Measurements from ENCODE around the gene ARL6IP6.
A peak's percentile ranks its signal among the peaks of the same experiment; 100 is the strongest.

ARL6IP6 gene

DNA sequence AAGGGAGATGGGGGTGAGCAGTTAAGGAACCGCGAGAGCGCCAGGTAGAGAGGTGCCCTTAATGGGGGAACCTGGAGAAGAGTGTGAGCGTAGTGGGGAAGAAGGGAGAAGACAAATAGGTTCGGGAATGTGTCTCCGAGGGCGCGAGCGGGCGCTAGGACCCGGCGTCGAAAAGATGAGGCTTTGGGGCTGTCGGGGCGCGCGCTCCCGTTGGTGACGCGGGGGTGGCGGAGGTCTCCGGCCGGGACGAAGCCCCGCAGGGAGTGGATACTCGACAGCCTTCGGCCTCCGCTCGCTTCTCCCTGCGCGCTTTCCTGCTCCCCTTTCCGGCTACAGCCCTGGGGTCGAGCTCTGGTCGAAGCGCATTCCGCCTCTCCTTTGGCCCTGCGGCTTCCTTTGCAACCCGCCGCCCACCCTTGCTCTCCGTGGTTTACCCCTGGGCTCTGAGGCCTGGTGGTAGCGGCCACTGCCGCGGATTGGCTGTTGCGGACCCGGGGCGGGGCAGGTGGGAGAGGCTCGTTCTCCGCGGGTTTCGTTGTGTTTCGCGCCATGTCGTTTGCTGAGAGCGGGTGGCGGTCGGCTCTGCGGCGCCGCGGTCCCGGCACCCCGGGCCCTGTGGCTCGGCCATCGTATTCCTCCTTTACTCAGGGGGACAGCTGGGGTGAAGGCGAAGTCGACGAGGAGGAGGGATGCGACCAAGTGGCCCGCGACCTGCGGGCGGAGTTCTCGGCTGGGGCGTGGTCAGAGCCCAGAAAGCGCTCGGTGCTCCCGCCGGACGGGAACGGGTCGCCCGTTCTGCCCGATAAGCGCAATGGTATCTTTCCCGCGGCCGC lies at the start of gene ARL6IP6:
TSS of gene ARL6IP6 (plus strand) at position 545 of the 833 bp plus-strand sequence. CDS start at position 550, 5 bp downstream.
- DNase-seq (ENCODE audit: low read depth in 3 of 3), result peak; percentile 85 to 87 (median 86)

DNA sequence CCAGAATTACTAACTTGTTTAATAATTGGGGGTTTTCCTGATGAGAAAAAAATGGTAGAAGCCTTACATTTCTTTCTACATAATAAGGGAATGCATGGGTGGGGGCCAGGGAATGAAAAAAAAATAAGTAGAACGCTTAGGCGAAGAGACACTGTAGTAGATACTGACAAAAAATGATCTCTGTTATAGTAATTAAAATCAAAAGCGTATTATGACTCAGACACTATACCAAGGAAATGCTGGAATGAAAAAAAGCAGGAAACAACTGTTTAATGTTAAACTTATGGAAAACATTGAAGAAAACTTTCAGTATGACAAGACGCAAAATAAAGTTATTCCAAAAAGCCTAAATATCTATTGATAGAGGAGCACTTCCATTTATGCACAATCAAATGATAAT lies 44.1 kb upstream of the ARL6IP6 start:
- no peak for DNase-seq (ENCODE audit: low read depth in 3 of 3)

DNA sequence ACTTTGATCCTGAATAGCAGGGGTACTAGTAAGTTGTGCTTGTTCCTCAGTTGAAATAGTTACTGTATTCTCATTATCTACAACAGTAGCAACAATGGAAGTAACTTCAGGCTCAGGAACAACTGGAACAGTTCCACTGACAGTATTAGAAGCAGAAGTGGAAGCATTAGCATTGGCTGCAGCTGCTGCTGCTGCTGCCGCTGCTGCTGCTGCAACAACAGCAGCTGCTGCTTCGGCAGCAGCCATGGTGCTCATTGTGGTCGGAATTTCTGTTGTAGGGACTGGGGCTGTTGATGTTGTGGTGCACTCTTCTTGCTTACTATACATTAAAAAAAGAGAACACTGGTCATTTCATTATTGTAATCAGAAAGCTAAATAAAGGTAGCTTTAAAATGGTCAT lies 42.0 kb upstream of the ARL6IP6 start:
- DNase-seq (ENCODE audit: low read depth in 3 of 3), result no peak

DNA sequence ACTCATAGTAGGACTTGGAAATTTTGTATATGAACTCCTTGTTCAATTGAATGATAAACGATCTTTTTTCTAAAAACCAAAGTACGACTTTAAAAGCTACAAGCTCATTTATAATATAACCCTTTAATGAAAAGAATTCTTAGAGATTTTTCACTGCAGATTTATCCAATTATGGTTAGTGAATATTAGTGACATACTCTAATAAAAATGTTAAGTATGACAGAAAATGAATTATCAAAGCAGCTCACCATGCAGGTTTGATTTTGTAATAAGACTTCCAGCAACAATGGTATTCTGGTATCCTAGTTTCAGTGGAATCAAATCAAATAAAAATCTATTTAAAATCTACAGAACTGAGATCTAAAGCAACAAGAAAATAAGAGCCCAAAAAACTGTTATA lies 39.6 kb upstream of the ARL6IP6 start:
- no peak for DNase-seq (ENCODE audit: low read depth in 3 of 3)

DNA sequence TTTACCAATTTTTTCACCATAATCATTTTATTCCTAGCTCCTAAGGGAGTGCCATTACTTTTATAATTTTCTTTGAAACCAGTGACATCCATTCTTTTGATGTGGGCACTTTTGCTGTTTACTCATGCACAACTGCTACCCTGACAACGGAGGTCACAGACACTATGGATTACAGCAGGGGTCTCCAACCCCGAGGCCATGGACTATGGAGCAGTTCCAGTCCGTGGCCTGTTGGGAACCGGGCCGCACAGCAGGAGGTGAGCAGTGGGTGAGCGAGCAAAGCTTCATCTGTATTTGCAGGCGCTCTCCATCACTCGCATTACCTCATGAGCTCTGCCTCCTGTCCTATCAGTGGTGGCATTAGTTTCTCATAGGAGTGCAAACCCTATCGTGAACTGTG lies 35.8 kb upstream of the ARL6IP6 start:
- no peak for DNase-seq (ENCODE audit: low read depth in 3 of 3)

DNA sequence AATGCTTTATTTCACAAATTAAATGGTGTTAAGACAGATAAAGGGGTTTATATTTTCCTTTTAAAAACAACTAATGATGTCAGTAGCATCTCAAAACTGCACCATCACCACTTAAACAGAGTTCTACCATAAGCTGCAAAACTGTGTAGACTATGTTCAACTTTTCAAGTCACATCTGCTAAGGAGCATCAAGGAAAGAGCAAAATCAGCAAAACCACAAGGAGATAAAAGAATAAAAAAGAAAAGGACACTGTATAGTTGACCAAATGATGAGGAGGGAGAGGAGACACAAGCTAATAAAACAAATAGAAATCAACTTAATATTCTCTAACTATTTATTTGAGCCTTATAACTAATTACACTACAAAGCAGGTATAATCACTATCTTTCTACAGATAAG lies 35.0 kb upstream of the ARL6IP6 start:
- DNase-seq (ENCODE audit: low read depth in 3 of 3), result no peak

DNA sequence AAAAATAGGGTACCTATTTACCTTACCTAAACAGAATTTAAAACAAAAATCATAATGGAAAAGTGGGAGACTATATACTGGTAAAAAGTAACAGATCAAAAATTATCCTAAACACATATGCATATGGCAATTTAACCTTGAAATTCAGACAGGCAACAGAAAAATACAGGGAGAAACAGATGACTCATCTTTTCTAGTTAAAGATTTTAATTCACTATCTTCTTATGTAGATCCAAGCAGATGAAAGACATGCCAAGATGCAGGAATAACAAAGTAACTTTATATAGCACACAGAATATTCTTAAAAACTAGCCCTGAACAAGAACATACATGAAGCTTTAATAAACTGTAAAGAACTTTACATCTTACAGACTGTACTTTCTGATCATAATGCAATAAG lies 32.1 kb upstream of the ARL6IP6 start:
- no peak for DNase-seq (ENCODE audit: low read depth in 3 of 3)

DNA sequence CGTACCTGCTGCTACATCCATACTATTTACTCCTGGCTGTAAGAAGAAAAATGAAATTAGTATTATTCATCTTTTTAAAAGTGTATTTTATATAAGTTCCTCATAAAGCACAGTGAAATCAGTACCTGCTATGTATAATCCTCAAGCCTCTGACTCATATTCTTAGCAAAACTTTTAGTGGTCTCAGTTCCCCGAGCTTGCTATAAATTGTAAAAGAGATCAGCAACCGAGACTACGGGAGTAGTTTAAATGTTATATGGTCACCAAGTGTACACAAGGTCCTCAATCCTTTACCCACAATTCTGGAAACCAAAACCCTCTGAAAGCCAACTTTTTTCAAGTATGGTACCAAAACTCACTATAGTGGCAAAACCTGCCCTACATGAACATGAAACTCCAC lies 25.4 kb upstream of the ARL6IP6 start:
- DNase-seq (ENCODE audit: low read depth in 3 of 3), result no peak

DNA sequence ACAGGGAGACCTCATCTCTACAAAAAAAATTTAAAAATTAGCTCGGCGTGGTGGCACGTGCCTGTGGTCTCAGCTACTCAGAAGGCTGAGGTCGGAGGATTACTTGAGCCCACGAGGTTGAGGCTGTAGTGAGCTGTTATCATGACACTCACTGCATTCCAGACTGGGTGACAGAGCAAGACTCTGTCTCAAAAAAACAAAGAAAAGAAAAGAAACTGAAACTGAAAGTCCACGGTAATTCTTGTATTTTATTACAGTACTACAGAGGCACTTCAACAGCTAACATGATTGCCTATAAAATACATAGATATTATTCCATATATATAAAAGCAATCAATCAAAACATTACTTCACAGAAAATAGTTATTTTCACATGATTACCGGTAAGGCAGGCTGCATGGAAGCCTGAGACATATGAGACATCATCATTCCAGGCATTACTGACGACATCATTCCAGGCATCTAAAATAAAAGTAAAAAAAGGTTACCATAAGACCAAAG lies 24.2 kb upstream of the ARL6IP6 start:
- peak in 2 of 3 donors; percentile 19 to 21 for DNase-seq (ENCODE audit: low read depth in 3 of 3)

DNA sequence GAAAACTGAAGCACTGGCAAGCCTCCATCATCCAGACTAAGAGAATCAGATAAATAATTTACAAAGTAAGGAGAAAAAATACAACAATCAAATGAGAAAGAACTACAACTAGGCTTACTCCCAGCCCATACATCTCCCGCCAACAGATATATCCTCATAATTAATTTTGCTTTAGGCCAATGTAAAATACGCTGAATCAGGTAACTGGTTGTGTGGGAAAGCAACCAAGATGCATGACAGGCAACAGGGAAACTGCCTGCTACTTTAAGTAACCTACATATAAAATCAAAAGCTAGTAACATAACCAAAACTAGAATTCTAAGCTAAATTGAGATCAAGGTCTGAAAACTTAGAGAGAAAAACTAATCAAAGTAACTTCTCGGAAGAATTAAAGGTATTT lies 22.7 kb upstream of the ARL6IP6 start:
- DNase-seq (ENCODE audit: low read depth in 3 of 3), result no peak

DNA sequence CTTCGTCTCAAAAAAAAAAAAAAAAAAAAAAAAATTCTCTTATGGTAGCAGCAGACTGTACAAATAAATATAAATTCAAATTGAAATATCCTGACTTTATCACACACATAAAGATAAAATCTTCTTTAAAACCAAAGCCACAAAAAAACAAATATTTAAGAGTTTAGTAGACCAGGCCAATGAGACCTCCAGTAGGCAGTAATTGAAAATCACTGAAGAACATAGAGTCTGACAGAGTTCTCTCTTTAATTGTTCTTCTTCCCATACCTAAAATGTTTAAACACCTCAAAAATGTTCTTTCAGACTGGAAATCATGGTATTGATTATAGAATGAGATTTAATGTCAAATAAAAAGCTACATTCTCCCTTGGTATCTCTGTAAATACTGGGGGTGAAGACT lies 21.9 kb upstream of the ARL6IP6 start:
- no peak for DNase-seq (ENCODE audit: low read depth in 3 of 3)

DNA sequence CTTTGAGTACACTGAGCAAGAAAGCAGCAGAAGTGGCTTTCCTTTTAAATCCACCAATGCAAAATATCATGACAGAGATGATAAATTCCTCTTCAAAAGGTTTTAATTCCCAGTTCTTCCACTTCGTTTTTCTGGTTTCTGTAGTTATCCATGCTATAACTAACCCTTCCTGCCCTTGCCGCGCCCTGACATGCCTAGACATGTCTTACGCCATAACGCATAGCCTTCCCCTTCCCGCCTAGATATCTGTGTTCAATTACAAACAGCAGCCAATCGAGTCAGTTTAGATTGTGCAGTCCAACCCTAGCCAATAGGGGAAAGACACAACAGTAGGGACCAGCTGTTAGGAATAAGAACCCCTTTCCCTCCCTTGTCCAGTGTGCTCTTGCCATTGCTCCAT lies 17.2 kb upstream of the ARL6IP6 start:
- DNase-seq (ENCODE audit: low read depth in 3 of 3), result no peak

DNA sequence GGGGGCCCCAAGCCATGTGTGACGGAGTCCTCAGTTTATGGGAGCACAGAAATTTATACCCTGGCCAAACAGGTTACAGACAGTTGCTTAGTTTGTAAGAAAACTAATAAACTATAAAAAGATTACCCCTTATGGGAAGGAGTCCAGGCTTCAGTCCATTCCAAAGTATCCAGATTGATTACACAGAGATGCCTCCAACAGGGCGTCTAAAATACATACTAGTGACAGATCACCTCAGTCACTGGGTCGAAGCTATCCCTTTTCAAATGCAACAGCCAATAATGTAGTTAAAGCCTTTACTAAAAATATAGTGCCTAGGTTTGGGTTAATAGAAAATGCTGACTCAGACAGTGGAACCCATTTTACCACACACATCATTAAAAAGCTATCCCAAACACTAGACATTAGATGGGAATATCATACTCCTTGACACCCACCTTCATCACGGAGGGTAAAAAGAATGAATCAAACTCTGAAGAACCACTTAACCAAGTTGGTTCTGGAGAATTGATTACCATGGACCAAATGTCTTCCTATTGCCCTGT lies 11.9 kb upstream of the ARL6IP6 start:
- DNase-seq (ENCODE audit: low read depth in 3 of 3), result no peak

DNA sequence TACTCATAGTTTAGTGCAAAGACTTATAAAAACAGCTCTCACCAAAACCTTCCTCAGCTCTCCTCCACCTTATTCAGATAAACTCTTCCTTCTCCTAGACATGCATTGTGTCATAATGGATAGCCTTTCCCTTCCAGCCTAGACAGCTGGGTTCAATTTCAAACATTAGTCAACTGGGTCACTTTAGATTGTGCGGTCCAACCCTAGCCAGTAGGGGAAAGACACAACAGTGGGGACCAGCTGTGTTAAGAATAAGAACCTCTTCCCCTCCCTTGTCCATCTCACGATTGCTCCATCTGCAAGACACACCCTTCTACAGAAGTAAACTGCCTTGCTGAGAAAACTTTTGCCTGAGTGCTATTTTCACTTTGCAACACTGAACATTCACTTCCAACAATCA lies 9.7 kb upstream of the ARL6IP6 start:
- no peak for DNase-seq (ENCODE audit: low read depth in 3 of 3)

DNA sequence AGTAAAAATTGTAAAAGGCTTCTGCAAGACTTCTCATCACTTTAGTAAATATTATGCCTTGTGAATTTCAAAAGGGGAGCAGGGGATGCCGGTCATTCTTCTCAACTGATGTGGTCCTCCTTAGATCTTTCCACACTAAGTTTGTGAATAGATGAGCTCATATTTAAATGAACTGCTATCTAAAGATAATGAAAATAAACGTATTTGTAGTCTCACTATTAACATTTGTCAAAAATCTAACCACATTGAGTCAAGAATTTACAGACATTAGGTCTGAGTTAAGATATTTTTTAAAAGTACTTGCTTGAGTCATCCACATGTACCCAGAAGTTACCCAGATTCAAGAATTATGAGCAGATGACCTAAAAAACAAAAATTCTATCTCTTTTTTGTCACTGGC lies 7.7 kb upstream of the ARL6IP6 start:
- no peak for DNase-seq (ENCODE audit: low read depth in 3 of 3)

DNA sequence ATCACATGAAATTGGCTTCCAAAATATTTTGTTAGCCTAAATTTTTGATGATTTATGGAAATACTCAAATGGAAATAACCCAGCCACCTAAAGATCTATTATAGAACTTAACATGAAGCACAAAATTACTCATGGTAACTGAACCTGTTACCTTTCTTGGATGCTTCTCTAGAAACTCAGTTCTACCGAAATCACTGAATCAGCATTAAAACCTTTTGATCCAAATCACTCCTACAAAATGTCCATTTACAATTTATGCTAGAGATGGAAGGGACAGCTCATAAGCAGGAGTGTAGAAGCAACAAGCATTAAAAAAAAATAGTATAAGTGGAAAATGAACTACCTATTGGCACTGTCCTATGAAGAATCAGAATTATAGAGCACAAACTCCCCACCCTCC lies 3.3 kb upstream of the ARL6IP6 start:
- DNase-seq (ENCODE audit: low read depth in 3 of 3), result no peak

DNA sequence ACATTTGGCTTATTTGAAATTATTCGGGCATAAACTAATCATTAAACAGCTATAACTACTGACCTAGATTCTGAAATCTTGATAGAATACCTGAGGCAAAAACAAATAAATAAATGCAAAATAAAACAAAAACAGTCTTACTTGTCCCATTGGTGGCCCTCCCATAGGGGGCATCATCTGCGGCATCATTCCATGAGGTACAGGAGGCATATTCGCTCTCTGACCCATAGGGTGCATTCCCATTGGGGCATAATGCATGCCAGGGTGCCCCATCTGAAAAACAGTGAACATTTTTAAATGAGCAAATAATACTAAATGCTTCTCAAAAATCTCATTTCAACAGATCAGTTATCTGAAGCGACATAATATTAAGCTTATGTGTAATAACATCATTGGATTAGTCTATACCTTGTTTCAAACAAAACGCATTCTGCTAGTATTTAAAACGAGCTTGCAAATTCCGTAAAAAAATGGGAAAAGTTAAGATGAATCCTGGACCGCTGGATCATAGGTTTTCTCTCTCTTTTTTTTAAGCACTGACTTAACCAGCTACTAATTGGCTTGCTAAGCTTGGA lies 2.5 kb upstream of the ARL6IP6 start:
- peak in 1 of 3 donors; percentile 25 for DNase-seq (ENCODE audit: low read depth in 3 of 3)

DNA sequence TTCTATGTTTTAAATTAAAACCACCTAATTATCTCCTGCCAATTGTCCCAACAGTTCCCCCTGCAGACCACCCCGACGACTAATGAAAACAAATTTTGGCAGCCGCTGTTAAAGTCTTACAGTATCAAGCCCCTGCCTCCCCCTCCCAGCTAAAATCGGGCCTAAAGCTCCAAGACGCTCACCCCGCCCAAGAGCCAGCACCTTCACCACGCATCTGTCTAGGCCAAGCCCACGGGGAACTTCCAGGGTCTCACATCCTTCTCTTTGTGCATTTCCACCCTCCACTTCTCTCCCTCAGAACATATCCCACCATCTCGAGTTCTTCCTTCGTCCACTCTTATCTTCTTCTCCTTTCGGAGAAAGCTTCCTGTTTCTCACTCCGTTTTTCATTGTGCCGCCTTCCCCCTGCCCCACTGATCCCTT lies 1.6 kb upstream of the ARL6IP6 start:
- DNase-seq (ENCODE audit: low read depth in 3 of 3), result peak in 1 of 3 donors; percentile 13

DNA sequence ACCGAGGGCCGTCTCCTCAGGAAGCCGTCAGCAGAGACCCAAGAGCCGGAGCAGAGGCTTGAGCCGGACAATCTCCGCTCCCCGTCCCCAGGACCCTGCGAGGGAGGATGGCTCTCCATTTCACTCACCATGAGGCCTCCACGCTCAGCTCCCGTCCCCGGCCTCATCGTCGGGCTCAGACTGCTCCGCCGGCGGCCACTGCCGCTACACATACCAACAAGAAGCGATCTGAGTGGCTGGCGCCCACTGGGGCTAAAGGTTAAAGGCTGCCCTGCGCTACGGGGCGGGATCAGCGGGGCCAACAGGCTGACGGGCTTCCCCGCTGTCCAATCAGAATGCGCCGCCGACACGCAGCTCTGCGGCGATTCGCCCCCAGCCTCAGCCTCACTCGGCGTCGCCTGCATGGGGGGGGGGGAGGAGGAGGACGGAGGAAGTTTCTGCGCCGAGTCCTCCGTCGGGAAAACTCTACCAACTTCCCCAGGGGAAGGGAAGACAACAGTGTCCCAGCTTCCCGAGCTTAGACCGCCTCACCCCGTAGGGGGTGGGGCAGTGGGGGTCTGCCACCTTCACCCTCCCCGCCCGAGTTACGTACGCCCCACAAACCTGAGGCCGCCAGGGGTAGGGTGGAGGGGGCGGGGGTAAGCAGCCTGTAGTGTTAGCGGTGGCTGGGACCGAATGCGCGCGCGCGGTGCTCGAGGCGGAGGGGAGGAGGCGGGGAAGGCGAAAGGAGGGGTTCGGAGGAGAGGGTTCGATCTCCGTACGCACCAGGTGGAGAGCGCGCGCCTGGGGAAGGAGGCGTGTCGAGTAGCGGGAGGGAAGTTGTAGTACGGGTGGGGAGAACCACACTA lies 968 bp upstream of the ARL6IP6 start, which contains the start of gene PRPF40A:
TSS of gene PRPF40A (minus strand) at position 234 of the 848 bp plus-strand sequence. CDS start at position 212, 22 bp downstream.
- peak; percentile 96 to 98 (median 97) for DNase-seq (ENCODE audit: low read depth in 3 of 3)

DNA sequence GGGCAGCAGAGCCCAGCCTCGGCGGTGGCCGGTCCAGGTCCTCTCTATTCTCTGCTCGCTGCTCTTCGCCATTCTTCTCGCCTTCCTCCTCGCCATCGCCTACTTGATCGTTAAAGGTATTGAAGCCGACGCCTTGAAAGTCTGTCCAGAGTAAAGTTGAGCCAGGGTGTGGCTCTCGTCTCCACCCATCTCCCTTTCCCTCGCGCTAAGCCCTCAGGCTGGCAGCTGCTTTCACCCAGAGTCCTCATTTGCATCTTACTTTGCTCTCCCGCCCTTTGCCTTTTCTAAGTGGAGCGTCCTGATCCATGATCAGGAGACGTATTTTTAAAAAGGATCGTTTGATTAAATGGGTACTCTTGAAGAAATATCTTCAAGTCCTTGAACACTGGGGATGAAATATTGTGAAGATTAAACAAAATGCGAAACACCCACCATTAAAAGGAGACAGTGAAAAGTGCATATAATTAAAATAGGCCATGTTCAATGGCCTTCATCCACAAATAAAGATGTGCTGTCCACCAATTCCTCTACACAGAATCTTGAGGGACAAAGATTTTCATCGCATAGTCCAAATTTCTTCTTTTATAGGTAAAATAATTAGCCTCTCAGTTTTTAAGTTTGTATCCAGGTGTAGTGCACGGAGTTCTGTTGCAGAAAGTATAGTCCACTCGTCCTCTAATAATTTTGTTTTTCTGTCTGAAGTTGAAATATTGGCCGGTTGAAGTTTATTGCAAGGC lies 657 bp downstream of the ARL6IP6 start:
- DNase-seq (ENCODE audit: low read depth in 3 of 3), result peak in 2 of 3 donors; percentile 25 to 31

DNA sequence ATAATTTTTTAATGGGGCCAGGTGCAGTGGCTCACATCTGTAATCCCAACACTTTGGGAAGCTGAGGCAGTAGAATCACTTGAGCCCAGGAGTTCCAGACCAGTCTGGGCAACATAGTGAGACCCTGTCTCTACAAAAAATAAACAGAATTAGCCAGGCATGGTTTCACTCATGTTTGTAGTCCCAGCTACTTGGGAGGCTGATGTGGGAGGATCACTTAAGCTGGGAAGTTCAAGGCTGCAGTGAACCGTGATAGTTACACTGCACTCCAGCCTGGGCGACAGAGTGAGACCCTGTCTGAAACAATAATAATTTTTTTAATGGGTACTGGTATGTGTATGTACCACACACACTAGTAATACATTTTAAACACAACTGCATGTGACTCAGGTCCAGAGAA lies 2.4 kb downstream of the ARL6IP6 start:
- DNase-seq (ENCODE audit: low read depth in 3 of 3), result no peak
